Inflammatory macrophage treated with lipopolysaccharide for 1 hour (primary cell): ENCODE results near the gene PARD6G.
"Not testable (repeated sequence)": the region's sequence is repeated elsewhere in the genome, so short reads cannot be mapped to it uniquely, and the experiment has no call there.

Experiments used
- DNase-seq, 2 donors: peaks; one replicate each; pipeline ENCODE4 v3.0.0-alpha.2; 2020 to 2022

The PARD6G gene

DNA sequence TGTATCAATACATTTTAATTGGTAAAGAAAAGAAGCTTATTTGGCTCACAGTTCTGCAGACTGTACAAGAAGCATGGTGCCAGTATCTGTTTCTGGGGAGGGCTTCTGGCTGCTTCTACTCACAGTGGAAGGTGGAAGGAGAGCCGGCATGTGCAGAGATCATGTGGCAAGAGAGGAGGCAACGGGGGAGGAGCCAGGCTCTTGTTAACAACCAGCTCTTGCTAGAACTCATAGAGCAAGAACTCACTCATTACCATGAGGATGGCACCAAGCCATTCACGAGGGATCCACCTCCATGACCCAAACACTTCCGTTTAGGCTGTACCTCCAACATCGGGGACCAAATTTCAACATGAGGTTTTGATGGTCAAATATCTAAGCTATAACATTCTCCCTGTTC, 7.5 kb downstream of the PARD6G start:
- no peak for DNase-seq

DNA sequence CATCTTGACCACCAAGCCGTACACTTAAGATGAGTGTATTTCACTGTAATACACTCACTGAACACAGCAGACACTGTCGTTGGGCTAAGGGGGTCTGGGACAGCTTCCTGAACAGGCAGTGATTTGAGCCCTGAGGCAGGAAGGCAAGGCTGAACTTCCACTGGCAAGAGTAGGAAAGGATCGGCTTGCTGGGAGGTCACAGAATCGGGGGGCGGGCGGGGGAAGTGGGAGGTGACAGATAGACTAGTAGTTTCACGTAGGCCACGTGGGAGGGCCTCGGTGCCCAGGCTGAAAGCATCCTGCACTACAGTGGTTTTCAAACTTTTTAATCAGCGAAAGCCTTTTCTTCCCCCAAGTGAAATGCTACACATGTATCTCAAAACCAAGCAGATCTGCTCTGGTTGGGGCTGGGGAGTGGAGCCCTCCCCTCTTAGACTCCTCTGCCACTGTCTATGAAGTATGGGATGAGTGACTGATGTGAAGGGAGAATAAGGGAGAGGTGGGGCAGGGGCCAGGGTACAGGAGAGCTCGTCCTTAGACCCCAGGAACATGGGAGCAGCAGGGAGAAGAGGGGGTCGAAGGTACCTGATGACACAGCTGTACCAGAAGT, 8.6 kb downstream of the PARD6G start:
- no peak for DNase-seq

DNA sequence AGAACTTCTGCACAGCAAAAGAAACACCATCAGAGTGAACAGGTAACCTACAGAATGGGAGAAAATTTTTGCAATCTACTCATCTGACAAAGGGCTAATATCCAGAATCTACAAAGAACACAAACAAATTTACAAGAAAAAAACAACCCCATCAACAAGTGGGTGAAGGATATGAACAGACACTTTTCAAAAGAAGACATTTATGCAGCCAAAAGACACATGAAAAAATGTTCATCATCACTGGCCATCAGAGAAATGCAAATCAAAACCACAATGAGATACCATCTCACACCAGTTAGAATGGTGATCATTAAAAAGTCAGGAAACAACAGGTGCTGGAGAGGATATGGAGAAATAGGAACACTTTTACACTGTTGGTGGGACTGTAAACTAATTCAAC, 9.8 kb downstream of the PARD6G start:
- DNase-seq = not testable (repeated sequence)

DNA sequence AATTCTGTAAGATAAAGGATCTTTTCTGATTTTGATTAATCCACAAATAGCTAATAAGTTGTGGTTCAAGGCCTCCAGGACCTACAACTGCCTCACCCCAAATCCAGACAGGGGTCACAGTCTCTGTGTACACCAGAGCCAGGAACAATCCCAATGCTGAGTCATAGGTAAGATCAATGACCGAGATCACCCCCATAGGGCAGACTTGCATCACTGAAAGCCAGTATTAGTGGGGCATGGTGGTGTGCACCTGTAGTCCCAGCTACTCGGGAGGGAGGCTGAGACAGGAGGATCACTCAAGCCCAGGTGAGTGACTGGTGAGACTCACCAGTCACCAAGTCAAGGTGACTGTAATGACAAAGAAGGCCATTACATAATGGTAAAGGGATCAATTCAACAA, 12.9 kb downstream of the PARD6G start:
- no peak for DNase-seq

DNA sequence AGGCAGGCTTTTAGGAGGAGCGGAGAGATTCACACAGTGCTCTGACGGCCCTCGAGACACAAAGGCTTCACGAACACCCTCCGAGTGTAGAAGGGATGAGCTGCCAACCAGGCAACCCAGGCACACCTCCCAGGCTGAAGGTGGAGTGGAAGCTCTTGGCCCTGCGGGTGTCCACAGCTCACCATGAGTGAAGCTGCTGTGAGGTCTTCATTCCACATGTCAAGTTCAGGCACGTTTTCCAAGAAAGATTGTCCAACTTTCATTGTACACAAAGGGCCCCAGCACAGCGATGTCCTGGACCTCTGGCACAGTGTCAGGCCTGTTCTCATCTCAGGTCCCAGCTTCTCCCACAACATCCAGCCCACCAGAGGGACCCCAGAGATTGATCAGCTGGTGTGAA, 13.4 kb downstream of the PARD6G start:
- no peak for DNase-seq

DNA sequence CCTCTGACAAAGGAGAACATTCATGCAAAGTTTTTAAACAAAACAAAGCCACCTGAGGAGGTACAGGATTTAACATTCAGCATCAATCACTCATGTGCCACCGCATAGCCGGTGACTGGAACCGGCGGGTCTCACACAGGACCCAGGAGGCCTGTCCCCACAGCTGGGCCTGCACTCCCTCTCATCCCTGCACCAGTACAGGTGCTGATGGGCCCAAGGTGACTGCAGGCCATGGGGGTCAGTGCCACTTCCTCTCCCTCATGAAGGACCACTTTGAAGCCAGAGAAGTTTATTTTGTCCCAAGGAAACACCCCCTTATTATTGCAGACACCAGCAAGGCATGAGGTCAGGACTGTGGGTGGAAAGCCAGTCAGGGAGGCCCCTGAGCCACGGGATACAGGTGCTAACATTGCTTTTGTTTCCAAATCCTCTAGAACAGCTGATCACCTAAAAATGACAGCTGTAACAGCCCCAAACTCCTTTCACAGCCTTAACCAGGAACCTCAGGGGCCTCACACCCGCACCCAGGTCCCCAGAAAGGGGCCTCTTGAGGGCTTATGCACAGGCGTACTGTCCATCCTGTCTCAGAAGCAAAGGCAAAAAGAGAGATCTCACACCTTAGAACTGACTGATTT, 14.0 kb downstream of the PARD6G start:
- DNase-seq = no peak

DNA sequence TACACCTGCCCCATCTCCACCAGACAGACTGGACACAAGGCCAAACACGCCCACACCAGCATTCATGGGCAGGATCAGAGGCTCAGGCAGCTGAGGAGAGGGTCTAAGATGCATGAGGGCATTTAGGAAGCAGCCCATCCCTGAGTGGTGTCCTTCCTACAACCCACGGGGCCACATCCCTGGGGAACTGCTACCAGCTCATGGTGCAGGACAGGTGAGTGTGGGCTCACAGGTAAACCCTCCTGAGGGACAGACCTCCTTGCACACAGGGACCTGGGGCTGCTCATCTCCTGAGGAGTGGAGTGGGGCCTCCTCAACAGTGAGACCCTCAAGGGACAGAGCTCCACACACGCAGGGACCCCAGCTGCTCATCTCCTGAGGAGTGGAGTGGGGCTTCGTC, 14.6 kb downstream of the PARD6G start:
- DNase-seq = no peak

DNA sequence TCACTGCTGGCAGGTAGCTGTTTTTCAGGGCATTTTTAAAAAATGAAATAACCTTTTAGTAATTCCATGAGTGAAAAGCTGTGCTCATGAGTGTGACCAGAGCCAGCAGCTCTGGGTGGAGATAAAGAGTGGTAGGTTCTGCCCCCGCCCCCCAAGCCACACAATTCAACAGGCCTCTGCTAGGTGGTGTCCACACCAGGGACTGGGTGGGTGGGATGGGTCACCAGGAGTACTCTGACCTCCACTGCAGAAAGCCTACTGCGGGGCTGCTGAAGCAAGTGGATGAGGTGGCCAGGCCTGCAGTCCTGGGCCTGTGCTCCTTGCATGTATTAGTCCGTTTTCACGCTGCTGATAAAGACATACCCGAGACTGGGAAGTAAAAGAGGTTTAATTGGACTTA, 15.3 kb downstream of the PARD6G start:
- no peak for DNase-seq

DNA sequence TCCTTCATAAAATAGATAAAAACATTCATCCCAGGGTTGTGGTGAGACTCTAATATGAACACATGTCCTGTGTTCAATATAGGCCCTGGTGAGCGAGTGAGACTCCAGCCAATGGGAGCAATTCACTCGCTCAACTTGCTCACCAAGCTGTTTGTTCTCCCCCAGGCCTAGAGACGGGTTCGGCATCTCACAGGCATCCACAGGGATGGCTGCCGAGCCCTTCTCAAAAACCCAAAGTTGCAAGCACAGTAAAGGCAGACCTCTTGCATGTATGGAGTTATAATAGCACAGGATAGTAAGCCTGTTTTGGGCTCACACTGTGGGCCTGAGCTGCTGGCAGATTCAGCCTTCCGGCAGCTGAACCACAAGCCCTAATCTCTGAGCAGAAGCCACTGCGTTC, 15.7 kb downstream of the PARD6G start:
- DNase-seq = no peak

DNA sequence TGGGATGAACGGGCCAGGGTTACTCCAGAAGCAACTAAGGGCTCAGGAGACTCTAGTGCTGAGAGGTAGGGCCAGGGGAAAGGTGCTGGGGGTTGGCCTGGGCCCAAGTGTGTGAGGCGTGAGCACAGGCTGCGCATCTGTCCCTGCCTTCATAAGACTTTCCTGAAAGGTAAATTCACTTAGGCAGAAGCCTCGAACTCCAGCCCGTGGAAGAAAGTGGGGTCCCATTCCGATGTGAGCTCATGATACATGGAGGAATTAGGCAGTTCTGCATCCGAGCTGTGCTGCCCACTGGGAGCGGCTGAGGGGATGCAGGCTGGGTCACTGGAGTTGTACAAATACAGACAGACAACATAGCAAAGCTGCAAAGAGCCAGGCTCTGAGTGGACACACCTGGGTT, 16.2 kb downstream of the PARD6G start:
- DNase-seq = no peak

DNA sequence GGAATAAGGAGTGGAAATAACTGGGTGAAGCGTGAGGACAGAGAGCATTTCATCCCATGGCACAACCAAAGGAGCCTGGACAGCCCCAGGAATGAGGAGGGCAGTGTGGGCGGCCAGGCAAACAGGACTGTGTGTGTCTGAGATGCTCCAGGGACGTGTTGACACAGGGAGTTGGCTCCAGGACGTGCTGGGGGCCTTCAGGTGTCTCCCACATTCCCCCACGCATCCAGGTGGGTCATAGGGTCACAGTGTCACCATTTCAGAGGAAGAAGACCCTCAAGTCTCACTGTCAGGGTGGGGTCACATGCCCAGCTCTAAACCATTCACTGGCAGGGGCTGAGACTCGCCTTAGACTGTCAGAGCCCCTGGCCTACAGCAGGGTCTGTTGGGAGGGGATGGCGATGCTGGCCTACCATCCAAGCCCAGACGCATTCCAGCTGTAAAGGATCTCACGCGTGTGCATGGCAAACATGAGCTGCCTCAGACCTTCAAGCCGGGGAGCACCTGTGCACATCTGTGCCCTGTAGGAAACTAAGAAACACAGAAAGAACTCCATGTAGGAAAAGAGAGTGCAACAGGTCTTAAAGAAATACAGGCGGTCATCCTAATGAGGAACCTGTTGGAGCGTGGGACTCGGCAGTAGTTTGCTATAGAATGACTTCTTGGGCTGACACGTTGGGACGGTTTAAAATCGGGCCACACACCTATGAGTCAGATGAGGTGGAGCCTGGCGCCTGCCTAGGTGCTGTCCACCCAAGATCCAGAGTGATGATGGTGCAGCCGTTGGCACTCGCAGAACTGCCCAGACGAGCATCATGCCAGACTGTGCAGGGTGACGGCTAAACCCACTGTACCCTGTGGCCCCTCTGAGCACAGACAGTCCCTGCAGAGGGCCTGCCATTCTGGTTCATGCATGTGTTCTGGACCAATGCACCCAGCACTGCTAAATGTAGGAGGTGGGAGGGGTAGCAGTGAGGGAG, 17.3 kb downstream of the PARD6G start:
- DNase-seq = no peak

DNA sequence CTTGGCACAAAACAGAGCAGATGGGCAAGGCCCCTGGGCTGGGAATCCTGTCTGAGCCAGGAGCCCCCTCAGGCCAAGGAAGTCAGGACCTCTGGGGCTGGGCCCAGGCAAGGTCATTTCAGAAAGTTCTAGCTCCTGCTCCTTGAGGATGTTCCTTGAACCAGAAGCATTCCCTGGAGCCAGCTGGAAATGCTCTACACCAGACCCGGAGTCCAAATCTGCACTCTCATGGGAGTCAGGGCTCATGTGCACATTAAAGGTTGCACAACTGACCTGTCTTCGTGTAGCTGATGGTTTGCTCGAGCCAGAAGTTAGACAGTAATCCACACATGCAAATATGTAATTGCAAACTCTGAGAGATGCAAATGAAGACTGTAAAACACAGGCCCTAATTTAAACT, 18.0 kb downstream of the PARD6G start:
- DNase-seq = no peak

DNA sequence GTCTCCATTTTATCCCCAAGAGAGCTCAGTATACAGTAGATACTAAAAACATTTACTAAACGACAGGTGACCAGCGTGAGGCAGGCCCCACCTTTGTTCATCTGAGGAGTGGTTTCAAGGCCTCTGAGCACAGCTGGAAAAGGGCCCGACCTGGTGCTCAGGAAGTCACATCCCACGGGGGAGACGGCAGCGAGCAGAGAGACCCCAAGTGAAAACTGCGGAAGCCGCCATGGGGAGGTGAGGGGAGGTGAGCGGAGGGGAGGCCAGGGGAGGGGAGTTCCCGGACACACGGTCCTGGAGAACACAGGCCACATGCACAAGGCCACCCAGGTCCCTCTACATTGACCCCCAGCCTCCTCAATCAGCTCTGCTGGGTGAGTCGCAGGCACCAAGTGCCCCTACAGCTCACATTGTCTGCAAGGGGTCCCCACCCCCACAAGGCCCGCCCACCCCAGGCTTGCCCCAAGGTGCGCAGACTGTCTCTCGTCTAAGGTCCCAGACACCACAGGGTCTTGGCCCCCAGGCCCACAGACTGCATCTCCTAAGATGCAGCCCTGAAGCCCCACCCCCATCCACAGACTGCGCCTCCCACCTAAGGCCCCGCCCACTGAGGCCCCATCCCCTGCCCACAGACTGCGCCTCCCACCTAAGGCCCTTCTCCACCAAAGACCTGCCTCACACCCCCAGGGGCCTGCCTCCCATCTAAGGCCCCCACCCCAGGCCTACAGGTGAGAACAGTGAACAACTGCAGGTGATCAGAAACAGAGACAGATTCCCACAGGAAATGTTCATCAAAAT, 19.1 kb downstream of the PARD6G start:
- DNase-seq = no peak

DNA sequence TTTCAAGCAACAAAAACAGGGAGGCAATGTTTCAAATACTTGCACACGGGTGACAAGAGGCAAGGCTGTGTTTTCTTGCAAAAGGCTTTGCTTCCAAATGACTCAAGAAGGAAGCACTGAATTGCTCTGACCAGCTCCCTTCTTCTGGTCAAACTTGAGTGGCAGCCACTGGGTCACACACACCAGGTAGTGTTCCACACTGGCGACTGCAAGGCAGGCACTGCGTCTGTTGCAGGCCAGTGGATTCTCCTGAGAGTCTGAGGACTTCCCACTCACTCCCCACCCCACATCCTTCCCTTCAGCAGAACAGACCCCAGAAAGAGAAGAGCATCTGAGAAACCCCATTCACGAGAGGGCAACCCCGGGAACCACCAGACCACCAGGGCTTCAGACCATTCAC, 19.8 kb downstream of the PARD6G start:
- DNase-seq = no peak

DNA sequence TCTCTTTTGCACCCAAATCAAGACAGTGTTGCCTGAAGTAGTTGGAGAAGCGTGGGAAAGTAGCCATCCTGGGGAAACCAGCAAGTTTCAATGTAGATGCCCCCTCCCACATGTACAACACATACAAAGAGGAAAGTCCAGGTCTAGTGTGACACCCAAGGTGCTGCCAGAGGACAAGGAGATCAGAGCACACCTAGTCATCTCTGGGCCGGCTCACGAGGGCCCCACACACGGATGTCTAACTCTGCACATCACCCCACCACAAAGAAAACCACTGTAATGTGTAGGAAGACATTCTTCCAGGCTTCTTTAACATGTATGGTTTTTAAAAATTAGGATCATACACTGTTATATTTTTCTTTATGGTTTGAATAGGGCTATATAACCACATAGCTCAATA, 21.6 kb downstream of the PARD6G start:
- DNase-seq = no peak

DNA sequence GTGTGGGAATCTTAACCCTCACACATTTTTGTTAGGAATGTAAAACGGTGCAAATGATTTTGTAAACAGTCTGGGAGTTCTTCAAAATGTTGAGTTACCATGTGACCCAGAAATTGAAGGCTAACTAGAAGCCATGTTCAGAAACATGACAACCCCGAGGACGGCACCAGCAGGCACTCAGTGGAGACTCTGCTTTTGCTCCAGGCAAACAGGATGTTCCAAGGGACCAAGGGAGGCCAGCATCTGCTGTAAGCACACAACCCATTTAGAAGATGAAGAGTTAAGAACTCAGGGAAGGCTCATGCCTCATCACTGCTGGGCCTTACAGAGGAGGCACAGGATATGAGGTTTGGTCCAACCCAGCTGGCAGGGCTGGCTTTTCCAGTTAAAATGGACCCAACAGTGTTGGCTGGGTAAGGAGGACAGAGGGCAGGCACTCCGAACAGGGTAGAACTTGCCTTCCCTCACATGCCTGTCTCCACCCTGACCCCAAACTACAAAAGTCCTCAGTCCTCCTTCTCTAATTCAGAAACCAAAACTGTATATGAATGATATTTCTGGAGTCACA, 23.6 kb downstream of the PARD6G start:
- no peak for DNase-seq

DNA sequence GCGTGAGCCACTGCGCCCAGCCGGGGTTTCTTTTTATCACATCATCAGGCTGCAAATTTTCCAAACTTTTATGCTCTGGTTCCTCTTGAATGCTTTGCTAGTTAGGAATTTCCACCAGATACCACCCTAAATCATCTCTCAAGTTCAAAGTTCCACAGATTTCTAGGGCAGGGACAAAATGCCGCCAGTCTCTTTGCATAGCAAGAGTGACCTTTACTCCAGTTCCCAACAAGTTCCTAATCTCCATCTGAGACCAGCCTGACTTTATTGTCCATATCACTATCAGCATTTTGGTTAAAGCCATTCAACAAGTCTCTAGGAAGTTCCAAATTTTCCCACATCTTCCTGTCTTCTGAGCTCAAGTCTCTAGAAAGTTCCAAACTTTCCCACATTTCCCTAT, 27.8 kb downstream of the PARD6G start:
- DNase-seq = not testable (repeated sequence)

DNA sequence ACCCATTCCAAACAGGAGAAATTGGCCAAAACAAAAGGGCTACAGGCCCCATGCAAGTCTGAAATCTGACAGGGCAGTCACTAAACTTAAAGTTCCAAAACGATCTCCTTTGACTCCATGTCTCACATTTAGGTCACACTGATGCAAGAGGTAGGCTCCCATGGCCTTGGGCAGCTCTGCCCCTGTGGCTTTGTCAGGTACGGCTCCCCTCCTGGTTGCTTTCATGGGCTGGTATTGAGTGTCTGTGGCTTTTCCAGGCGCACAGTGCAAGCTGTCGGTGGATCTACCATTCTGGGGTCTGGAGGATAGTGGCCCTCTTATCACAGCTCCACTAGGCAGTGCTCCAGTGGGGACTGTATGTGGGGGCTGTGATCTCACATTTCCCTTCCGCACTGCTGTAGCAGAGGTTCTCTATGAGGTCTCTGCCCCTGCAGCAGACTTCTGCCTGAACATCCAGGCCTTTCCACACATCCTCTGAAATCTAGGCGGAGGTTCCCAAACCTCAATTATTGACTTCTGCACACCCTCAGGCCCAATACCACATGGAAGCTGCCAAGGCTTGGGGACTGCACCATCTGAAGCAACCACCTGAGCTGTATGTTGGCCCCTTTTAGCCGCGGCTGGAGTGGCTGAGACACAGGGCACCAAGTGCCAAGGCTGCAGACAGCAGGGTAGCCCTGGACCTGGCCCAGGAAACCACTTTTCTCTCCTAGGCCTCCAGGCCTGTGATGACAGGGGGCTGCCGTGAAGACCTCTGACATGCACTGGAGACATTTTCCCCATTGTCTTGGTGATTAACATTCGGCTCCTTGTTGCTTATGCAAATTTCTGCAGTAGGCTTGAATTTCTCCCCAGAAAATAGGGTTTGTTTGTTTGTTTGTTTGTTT, 28.7 kb downstream of the PARD6G start:
- DNase-seq = no peak

DNA sequence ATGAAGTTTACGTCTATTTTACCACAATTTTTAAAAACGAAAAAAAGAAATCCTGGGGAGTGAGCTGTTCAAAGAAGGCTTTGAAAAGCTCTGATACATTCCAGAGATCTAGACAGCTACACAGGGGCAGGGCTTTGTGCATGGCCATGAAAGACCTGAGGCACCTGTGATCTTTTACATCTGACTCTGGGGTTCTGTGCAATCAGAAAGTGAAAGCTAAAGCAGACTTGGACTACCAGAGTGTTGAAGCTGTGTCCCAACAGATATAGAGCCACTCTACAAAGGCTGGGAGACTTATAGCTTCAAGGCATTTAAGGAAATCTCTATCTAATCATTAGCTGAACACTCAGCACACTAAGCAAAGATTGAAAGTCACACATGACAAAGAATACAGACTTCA, 34.1 kb downstream of the PARD6G start:
- no peak for DNase-seq

DNA sequence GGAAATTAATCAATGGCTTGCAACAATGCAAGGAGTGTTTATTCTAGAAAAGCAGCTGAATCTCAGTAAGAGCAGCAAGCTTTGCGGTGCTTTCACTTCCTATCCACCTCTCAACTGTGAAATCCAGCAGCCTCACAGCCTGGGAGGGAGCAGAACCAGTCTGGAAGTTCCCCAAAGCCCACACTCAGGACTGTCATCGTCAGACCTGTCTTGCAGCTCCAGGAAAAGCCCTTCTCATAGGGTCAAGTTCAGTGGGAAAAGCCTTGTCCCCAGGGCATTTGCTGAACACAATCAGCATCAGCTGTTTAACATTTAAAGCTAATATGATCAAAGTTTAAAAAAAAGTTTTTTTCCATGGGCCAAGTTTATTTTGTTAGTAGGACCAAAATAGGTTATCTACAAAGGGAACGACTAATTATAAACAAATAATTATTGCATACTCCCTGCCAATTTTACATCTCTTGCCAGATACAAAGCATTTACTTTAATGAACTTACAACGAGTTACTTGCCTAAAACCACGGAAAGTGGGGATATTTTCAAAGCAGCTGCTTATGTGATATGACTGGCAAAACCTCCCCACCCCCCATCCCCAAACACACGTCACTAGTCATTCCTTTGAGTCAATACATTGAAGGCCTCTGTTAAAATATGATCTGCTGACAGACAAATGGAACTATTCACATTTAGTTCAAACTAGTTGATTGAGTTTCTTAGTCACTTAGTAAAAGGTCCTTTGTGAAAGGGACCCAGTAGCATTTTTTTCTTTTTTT, 36.8 kb downstream of the PARD6G start:
- DNase-seq = peak; percentile 57 to 86

DNA sequence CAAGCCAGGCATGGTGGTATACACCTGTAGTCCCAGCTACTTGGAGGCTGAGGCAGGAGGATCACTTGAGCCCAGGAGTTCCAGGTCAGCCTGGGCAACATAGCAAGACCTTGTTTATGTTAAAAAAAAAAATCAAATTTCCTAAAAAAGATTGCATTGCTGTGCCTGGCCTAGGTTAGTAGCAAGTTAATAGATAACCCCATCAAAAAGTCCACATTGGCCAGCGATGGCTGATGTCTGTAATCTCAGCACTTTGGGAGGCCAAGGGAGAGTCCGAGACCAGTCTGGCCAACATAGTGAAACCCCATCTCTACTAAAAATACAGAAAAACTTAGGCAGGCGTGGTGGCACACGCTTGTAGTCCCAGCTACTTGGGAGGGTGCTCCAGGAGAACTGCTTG, 38.7 kb downstream of the PARD6G start:
- no peak for DNase-seq
